SK-N-SH treated with all-trans-retinoic acid at 6 μM for 48 hours (cell line): ENCODE measurements around the gene WWC2.
"Not testable (repeated sequence)": the region's sequence is repeated elsewhere in the genome, so short reads cannot be mapped to it uniquely, and the experiment has no call there.

Experiments used
- CREB5 ChIP-seq: fragments of 250-450 bp; sonication (Bioruptor Pico); IDR thresholded peaks from 2 replicates; pipeline ENCODE4 v1.5.1; 2020; ENCODE audit warnings: low read depth, mild to moderate bottlenecking, moderate library complexity
- OSR1 ChIP-seq: fragments of 250-450 bp; sonication (Bioruptor Pico); IDR thresholded peaks from 2 replicates; pipeline ENCODE4 v1.8.0; 2022; ENCODE audit warnings: moderate library complexity, mild to moderate bottlenecking, inconsistent platforms
- POU6F1 ChIP-seq: fragments of 250-450 bp; sonication (Bioruptor Pico); IDR thresholded peaks from 2 replicates; pipeline ENCODE4 v1.8.0; 2021; ENCODE audit warnings: low read depth, mild to moderate bottlenecking, moderate library complexity, borderline replicate concordance
- RARB ChIP-seq: fragments of 250-450 bp; sonication (Bioruptor Pico); IDR thresholded peaks from 2 replicates; pipeline ENCODE4 v1.8.0; 2021; ENCODE audit warnings: mild to moderate bottlenecking, moderate library complexity
- TCF4 ChIP-seq: fragments of 250-450 bp; sonication (Bioruptor Pico); IDR thresholded peaks from 2 replicates; pipeline ENCODE4 v1.8.0; 2021; ENCODE audit warnings: mild to moderate bottlenecking, moderate library complexity, borderline replicate concordance
- ZFP30 ChIP-seq: fragments of 450-650 bp; formaldehyde crosslinking; IDR thresholded peaks from 2 replicates; pipeline ENCODE4 v1.5.0; 2022; ENCODE audit warnings: mild to moderate bottlenecking, moderate library complexity
- ZNF565 ChIP-seq: fragments of 450-650 bp; formaldehyde crosslinking; conservative IDR thresholded peaks from 2 replicates; pipeline ENCODE4 v1.5.0; 2020; ENCODE audit warnings: low read depth, mild to moderate bottlenecking, moderate library complexity
- TF ChIP-seq, protein P1 (sequence below): fragments of 250-450 bp; sonication (Bioruptor Pico); IDR thresholded peaks from 2 replicates; pipeline ENCODE4 v1.8.0; 2020; ENCODE audit warnings: mild to moderate bottlenecking, moderate library complexity, borderline replicate concordance

- not testable (repeated sequence) for TF ChIP-seq RARB (CRISPR knock-in tag); POU6F1 (CRISPR knock-in tag); ZNF565 (CRISPR knock-in tag); OSR1 (CRISPR knock-in tag); CREB5; ZFP30 (CRISPR knock-in tag); TCF4 (CRISPR knock-in tag)
- TF ChIP-seq, protein P1, sequence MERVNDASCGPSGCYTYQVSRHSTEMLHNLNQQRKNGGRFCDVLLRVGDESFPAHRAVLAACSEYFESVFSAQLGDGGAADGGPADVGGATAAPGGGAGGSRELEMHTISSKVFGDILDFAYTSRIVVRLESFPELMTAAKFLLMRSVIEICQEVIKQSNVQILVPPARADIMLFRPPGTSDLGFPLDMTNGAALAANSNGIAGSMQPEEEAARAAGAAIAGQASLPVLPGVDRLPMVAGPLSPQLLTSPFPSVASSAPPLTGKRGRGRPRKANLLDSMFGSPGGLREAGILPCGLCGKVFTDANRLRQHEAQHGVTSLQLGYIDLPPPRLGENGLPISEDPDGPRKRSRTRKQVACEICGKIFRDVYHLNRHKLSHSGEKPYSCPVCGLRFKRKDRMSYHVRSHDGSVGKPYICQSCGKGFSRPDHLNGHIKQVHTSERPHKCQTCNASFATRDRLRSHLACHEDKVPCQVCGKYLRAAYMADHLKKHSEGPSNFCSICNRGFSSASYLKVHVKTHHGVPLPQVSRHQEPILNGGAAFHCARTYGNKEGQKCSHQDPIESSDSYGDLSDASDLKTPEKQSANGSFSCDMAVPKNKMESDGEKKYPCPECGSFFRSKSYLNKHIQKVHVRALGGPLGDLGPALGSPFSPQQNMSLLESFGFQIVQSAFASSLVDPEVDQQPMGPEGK (CRISPR knock-in tag), result not testable (repeated sequence)
These were observed 227.3 kb downstream of the WWC2 start for GRCh38 chr4:183326387-183326786.
